Astrocyte (in vitro differentiated cells and primary cell): ENCODE measurements around the gene CEP63.
"Not testable (repeated sequence)": the region's sequence is repeated elsewhere in the genome, so short reads cannot be mapped to it uniquely, and the experiment has no call there.

Source experiments
- CTCF ChIP-seq: IDR thresholded peaks from 2 replicates; pipeline ENCODE4 v1.5.1; 2011; ENCODE audit warnings: low read depth, mild to moderate bottlenecking, inconsistent platforms, low read length, moderate library complexity; ENCODE audit not compliant: insufficient read depth
- EZH2 ChIP-seq: IDR thresholded peaks from 2 replicates; pipeline ENCODE4 v1.6.1; 2012; ENCODE audit warnings: mild to moderate bottlenecking, low read length, inconsistent platforms; ENCODE audit not compliant: insufficient read depth

DNA sequence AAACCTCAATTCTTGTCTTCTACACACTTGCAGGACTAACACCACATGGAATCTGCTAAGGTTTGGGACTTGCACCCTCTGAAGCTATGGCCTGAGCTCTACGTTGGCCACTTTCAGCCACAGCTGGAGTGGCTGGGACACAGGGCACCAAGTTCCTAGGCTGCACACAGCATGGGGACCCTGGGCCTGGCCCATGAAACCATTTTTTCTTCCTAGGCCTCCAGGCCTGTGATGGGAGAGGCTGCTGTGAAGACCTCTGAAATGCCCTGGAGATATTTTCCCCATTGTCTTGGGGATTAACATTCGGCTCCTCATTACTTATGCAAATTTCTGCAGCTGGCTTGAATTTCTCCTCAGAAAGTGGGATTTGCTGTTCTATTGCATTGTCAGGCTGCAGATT is 84.0 kb downstream of the CEP63 start:
- not testable (repeated sequence) for TF ChIP-seq CTCF, EZH2
